ENCODE measurements around the gene TRIM26. TPM values are rescaled to one million over a fixed set of nuclear protein-coding genes. Genes with fewer than 3 reads are reported as not detected.

Gene TRIM26
- total RNA-seq, 2 experiments from 2014 or later = 42.1 to 44.1 TPM

GRCh38 chr6:30154061-30154460, 59.1 kb downstream of the TRIM26 start:
- DNase-seq (no peak), ATAC-seq (ENCODE audit: poor library complexity) (no peak)
- no peaks in the 10 kb centered on the region for H3K36me3 ChIP-seq (ENCODE audit: insufficient read depth, low read length)
- no peak overlapping the region for H3K27ac ChIP-seq (ENCODE audit: low read depth in 1 of 2, low read length in 2 of 2)
- H3K4me3 ChIP-seq (ENCODE audit: low read length) = no peak overlapping the region
- H3K4me1 ChIP-seq (ENCODE audit: insufficient read depth, low read length) = no peaks in the 10 kb centered on the region
- Mint-ChIP-seq H3K27ac (no peak overlapping the region), H3K9me3 (no peaks in the 10 kb centered on the region), H3K27me3 (peaks cover 42% of the 10 kb centered on the region), H3K36me3 (ENCODE audit: low read depth) (no peaks in the 10 kb centered on the region), H3K4me3 (no peak overlapping the region), H3K4me1 (ENCODE audit: low read depth) (no peaks in the 10 kb centered on the region)
- POLR2A ChIA-PET = no interaction called here
- H3K27me3 ChIP-seq (ENCODE audit: control insufficient read depth in 1 of 2, insufficient read depth in 2 of 2, low read length in 2 of 2) = peaks cover 3 to 18% of the 10 kb centered on the region in 2 experiments
- intact Hi-C loops (cut with DNase I, micrococcal nuclease) = no loop called here
- no peak for TF ChIP-seq CTCF (IDR thresholded peaks at IDR 0.05)
- no peaks in the 10 kb centered on the region for H3K9me3 ChIP-seq (ENCODE audit: control insufficient read depth in 1 of 2, insufficient read depth in 1 of 2, low read length in 2 of 2)
- CTCF ChIA-PET = interaction anchor here (0.6 kb wide), 1 partner anchor 143 kb away, joined by 3 read pairs; no protein-coding TSS in a partner anchor

GRCh38 chr6:30152910-30153610, 60.1 kb downstream of the TRIM26 start:
- intact Hi-C loops (cut with DNase I, micrococcal nuclease) = no loop called here
- Mint-ChIP-seq H3K9me3 (no peaks in the 10 kb centered on the region), H3K36me3 (ENCODE audit: low read depth) (no peaks in the 10 kb centered on the region), H3K27ac (no peak overlapping the region), H3K4me3 (no peak overlapping the region), H3K4me1 (ENCODE audit: low read depth) (no peaks in the 10 kb centered on the region), H3K27me3 (peaks cover 36% of the 10 kb centered on the region)
- no peaks in the 10 kb centered on the region for H3K36me3 ChIP-seq (ENCODE audit: insufficient read depth, low read length)
- H3K4me1 ChIP-seq (ENCODE audit: insufficient read depth, low read length) = no peaks in the 10 kb centered on the region
- TF ChIP-seq CTCF (IDR thresholded peaks at IDR 0.05) = no peak
- ChIA-PET CTCF (no interaction called here), POLR2A (no interaction called here)
- H3K4me3 ChIP-seq (ENCODE audit: low read length) = no peak overlapping the region
- H3K27ac ChIP-seq (ENCODE audit: low read depth in 1 of 2, low read length in 2 of 2) = no peak overlapping the region
- no peak for ATAC-seq (ENCODE audit: poor library complexity)
- DNase-seq = no peak
- H3K27me3 ChIP-seq (ENCODE audit: control insufficient read depth in 1 of 2, insufficient read depth in 2 of 2, low read length in 2 of 2) = peaks cover 7 to 18% of the 10 kb centered on the region in 2 experiments
- no peaks in the 10 kb centered on the region for H3K9me3 ChIP-seq (ENCODE audit: control insufficient read depth in 1 of 2, insufficient read depth in 1 of 2, low read length in 2 of 2)

GRCh38 chr6:30152016-30152673, 61.1 kb downstream of the TRIM26 start:
- H3K4me3 ChIP-seq (ENCODE audit: low read length) = no peak overlapping the region
- no peaks in the 10 kb centered on the region for H3K4me1 Mint-ChIP-seq (ENCODE audit: low read depth)
- no peak overlapping the region for H3K27ac Mint-ChIP-seq
- no peak for DNase-seq
- H3K27me3 ChIP-seq (ENCODE audit: control insufficient read depth in 1 of 2, insufficient read depth in 2 of 2, low read length in 2 of 2) = peaks cover 7 to 18% of the 10 kb centered on the region in 2 experiments
- H3K4me1 ChIP-seq (ENCODE audit: insufficient read depth, low read length) = no peaks in the 10 kb centered on the region
- no peak for ATAC-seq (ENCODE audit: poor library complexity)
- peaks cover 43% of the 10 kb centered on the region for H3K27me3 Mint-ChIP-seq
- no peak overlapping the region for H3K27ac ChIP-seq (ENCODE audit: low read depth in 1 of 2, low read length in 2 of 2)
- H3K36me3 ChIP-seq (ENCODE audit: insufficient read depth, low read length) = no peaks in the 10 kb centered on the region
- intact Hi-C loops (cut with DNase I, micrococcal nuclease) = no loop called here
- no peaks in the 10 kb centered on the region for H3K9me3 ChIP-seq (ENCODE audit: control insufficient read depth in 1 of 2, insufficient read depth in 1 of 2, low read length in 2 of 2)
- ChIA-PET POLR2A (no interaction called here), CTCF (no interaction called here)
- H3K36me3 Mint-ChIP-seq (ENCODE audit: low read depth) = no peaks in the 10 kb centered on the region
- TF ChIP-seq CTCF (IDR thresholded peaks at IDR 0.05) = no peak
- H3K9me3 Mint-ChIP-seq = no peaks in the 10 kb centered on the region
- H3K4me3 Mint-ChIP-seq = no peak overlapping the region

All from CD4-positive, alpha-beta T cell (primary cell).